ENCODE data around the gene OR51L1. TPM values are rescaled to one million over a fixed set of nuclear protein-coding genes. Genes with fewer than 3 reads are reported as not detected.
"Not testable (repeated sequence)": the region's sequence is repeated elsewhere in the genome, so short reads cannot be mapped to it uniquely, and the experiment has no call there.

The OR51L1 gene, protein sequence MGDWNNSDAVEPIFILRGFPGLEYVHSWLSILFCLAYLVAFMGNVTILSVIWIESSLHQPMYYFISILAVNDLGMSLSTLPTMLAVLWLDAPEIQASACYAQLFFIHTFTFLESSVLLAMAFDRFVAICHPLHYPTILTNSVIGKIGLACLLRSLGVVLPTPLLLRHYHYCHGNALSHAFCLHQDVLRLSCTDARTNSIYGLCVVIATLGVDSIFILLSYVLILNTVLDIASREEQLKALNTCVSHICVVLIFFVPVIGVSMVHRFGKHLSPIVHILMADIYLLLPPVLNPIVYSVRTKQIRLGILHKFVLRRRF
- not detected for total RNA-seq

DNA sequence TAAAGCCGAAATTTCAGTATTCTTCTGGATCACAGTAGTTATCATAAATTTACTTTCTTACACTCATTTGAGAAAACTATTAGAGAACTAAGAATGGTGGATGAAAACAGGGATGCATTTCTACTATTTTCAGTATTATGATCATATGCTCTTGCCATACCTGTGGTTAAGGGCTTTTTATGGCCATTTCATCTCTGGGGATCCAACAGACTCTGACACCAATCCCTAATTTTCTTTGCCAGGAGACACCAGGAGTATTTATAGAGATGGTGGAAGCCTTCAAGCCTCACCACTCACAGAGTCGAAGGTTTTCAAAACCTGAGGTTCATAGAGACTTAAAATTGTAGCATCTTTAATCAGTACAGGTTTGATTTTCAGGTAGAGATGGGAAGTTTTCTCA, at the start of gene OR51L1:
Gene OR51L1, plus strand, starts transcription at position 301 of the 400 bp plus-strand sequence. CDS start 4,132 bp downstream, outside the sequence.
- Histone ChIP-seq H3K9me3 (no peaks in the 10 kb centered on the region), H3K27ac (no peak within 1 kb of the TSS), H3K36me3 (no peaks in the 10 kb centered on the region), H3K4me3 (no peak within 1 kb of the TSS), H3K27me3 (no peaks in the 10 kb centered on the region), H3K4me1 (no peaks in the 10 kb centered on the region)
- DNase-seq (ENCODE audit: low spot score in 2 of 2) = no peak
- TF ChIP-seq EP300 (IDR thresholded peaks at IDR 0.05) (no peak), CTCF (IDR thresholded peaks at IDR 0.05) (no peak), POLR2AphosphoS5 (IDR thresholded peaks at IDR 0.05) (no peak), POLR2A (IDR thresholded peaks at IDR 0.05) (no peak)
- 83% methylated on average over 2 of the region's 2 CpGs for WGBS

- no peaks in the 10 kb centered on the region for H3K36me3 ChIP-seq
- H3K4me1 ChIP-seq = no peaks in the 10 kb centered on the region
- H3K9me3 ChIP-seq = no peaks in the 10 kb centered on the region
- no peak within 1 kb of the TSS for H3K4me3 ChIP-seq
- no peaks in the 10 kb centered on the region for H3K27me3 ChIP-seq
- no peak within 1 kb of the TSS for H3K27ac ChIP-seq
- no peak for TF ChIP-seq POLR2AphosphoS5 (IDR thresholded peaks at IDR 0.05)
- no peak for TF ChIP-seq EP300 (IDR thresholded peaks at IDR 0.05)
- no peak for TF ChIP-seq POLR2A (IDR thresholded peaks at IDR 0.05)
- no peak for TF ChIP-seq CTCF (IDR thresholded peaks at IDR 0.05)
- DNase-seq (ENCODE audit: low spot score in 2 of 2) = no peak
Measured at GRCh38 chr11:4947505-4947904, 47.1 kb upstream of the OR51L1 start, which contains the start of gene OR51A4. TSS of gene OR51A4 (minus strand) at chr11:4947605. CDS start at chr11:4947100, 505 bp downstream.

DNA sequence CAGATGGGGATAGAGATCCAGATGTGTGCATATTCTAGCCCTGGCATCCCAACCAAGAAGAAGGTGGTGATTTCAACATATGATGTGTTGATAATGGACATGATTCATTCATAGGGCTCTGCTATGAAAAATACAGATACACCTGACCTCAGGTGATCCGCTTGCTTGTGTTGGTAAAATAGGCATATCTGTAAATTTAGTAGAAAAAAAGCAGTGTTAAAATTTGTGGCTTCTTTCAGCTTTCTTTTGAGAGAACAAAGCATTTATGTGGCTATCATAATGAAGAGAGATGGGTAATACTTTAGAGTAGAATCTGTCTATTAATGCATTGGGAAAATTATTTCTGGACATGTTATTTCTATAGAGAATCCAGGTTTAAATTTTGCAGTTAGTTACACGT, 39.0 kb upstream of the OR51L1 start, which contains the start of gene OR51A2:
Gene OR51A2, minus strand, starts transcription at position 101 of the 400 bp plus-strand sequence. Its CDS starts 0 bp downstream, at position 101.
- not testable (repeated sequence) for H3K4me3 ChIP-seq; H3K27me3 ChIP-seq; H3K4me1 ChIP-seq; DNase-seq (ENCODE audit: low spot score in 2 of 2); H3K27ac ChIP-seq; H3K36me3 ChIP-seq; H3K9me3 ChIP-seq
- WGBS = 64% methylated on average over 2 of the region's 2 CpGs

DNA sequence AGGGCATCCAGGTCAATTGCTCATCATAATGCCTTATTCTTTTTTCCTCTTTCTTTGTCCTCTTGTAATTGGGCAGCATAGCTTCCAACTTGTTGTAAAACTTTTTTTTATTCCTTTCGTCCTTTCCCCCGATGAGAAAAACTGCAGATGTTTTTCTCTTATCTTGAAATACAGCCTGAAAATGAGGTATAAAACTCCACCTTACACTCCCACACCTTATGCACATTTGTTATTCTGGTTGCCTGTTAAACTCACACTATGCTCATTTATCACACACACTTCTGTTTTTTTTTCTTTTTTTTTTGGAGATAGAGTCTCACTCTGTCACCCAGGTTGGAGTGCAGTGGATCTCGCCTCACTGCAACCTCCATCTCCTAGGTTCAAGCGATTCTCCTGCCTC, 37.3 kb upstream of the OR51L1 start:
- TF ChIP-seq POLR2AphosphoS5 (IDR thresholded peaks at IDR 0.05) (no peak), EP300 (IDR thresholded peaks at IDR 0.05) (no peak), POLR2A (IDR thresholded peaks at IDR 0.05) (no peak), CTCF (IDR thresholded peaks at IDR 0.05) (no peak)
- DNase-seq (ENCODE audit: low spot score in 2 of 2) = no peak
- Histone ChIP-seq H3K27ac (no peak overlapping the region), H3K9me3 (no peaks in the 10 kb centered on the region), H3K27me3 (no peaks in the 10 kb centered on the region), H3K4me1 (no peaks in the 10 kb centered on the region), H3K4me3 (no peak overlapping the region), H3K36me3 (no peaks in the 10 kb centered on the region)
- WGBS = 79% methylated on average over 4 of the region's 4 CpGs

DNA sequence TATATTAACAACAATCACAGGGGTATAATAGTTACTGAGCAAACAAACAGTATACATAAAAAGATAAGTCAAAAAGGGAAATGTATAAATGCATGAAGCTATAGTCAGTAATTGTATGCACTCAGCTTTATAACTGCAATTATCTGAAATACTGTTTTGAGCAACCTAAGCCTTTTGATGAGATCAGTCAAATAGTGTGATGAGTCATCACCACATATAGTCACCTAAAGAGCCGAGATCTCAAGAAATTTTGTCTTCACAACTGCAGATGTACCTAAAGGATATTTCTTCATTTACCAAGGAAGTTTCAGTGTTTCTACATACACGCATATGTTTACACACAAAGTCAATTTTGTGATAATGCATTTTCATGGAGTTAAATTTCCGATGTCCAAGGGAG, 33.8 kb upstream of the OR51L1 start:
- no peaks in the 10 kb centered on the region for H3K36me3 ChIP-seq
- 84% methylated on average over 3 of the region's 3 CpGs for WGBS
- H3K27me3 ChIP-seq = no peaks in the 10 kb centered on the region
- H3K4me3 ChIP-seq = no peak overlapping the region
- no peak for TF ChIP-seq POLR2AphosphoS5 (IDR thresholded peaks at IDR 0.05)
- no peak for TF ChIP-seq CTCF (IDR thresholded peaks at IDR 0.05)
- no peak for TF ChIP-seq EP300 (IDR thresholded peaks at IDR 0.05)
- TF ChIP-seq POLR2A (IDR thresholded peaks at IDR 0.05) = no peak
- no peak overlapping the region for H3K27ac ChIP-seq
- DNase-seq (ENCODE audit: low spot score in 2 of 2) = no peak
- H3K9me3 ChIP-seq = no peaks in the 10 kb centered on the region
- H3K4me1 ChIP-seq = no peaks in the 10 kb centered on the region

Data from suprapubic skin (tissue), 4 donors.